Uterus (tissue), 4 donors: Measurements from ENCODE around the gene ERGIC1. TPM values are rescaled to one million over a fixed set of nuclear protein-coding genes. Genes with fewer than 3 reads are reported as not detected.
A peak's percentile ranks its signal among the peaks of the same experiment; 100 is the strongest.
"Not testable (repeated sequence)": the region's sequence is repeated elsewhere in the genome, so short reads cannot be mapped to it uniquely, and the experiment has no call there.

ENCODE experiments used
- DNase-seq, 2 donors: peaks; one replicate each; pipeline ENCODE4 v3.0.0-alpha.2; 2019 to 2020
- H3K27ac ChIP-seq, 2 donors: fragments of 200-600 bp; sonication (generic); 1 replicate in 1 of 2; 2 replicates in 1 of 2; pipeline ENCODE4 v1.5.1; 2016 to 2018
- H3K27me3 ChIP-seq, 2 donors: fragments of 200-600 bp; sonication (generic); one replicate each; pipeline ENCODE4 v1.5.1; 2018 to 2019; ENCODE audit warnings: control low read depth in 1 of 2
- H3K36me3 ChIP-seq, 2 donors: fragments of 200-600 bp; sonication (generic); one replicate each; pipeline ENCODE4 v1.5.1; 2019; ENCODE audit warnings: control low read depth in 1 of 2
- H3K4me1 ChIP-seq, 2 donors: fragments of 200-600 bp; sonication (generic); one replicate each; pipeline ENCODE4 v1.5.1; 2018 to 2019; ENCODE audit warnings: control low read depth in 1 of 2
- H3K4me3 ChIP-seq, 2 donors: fragments of 200-600 bp; sonication (generic); 1 replicate in 1 of 2; 2 replicates in 1 of 2; pipeline ENCODE4 v1.5.1; 2018 to 2019; ENCODE audit warnings: mild to moderate bottlenecking in 1 of 2
- H3K9me3 ChIP-seq, 2 donors: fragments of 200-600 bp; sonication (generic); one replicate each; pipeline ENCODE4 v1.5.1; 2019; ENCODE audit warnings: control low read depth in 1 of 2
- CTCF ChIP-seq, 4 experiments: fragments of 200-600 bp in 2 of 4; fragments of 450-650 bp in 2 of 4; sonication (generic) in 2 of 4; IDR thresholded peaks; one replicate each; pipeline ENCODE4 v1.5.1; 2016 to 2019; ENCODE audit warnings: antibody characterized with exemption in 4 of 4, mild to moderate bottlenecking in 2 of 4, moderate library complexity in 1 of 4
- POLR2A ChIP-seq, 2 donors: fragments of 450-650 bp; IDR thresholded peaks; one replicate each; pipeline ENCODE4 v1.6.1; 2016; ENCODE audit warnings: antibody characterized with exemption in 2 of 2, mild to moderate bottlenecking in 1 of 2, moderate library complexity in 1 of 2
- intact Hi-C: fragments of 100-400 bp; cut with DNase I; formaldehyde crosslinking; loops from one replicate; pipeline ENCODE4 v1.15.1; 2023; ENCODE audit warnings: low total_unique reads
- total RNA-seq, 4 donors: library from RNA; depleted of rRNA in 3 of 4; stranded (reverse); fragments of >200 nt in 3 of 4; gene quantifications; one replicate each; pipeline versions ENCODE4 v1.1.0 to v1.2.4, GENCODE V29; 2014 to 2023
- donor health status: DM: yes; HTN: yes; CAD: no.

ERGIC1 gene
- total RNA-seq, 4 donors from 2014 or later: 34.8 to 130 (median 67.7) TPM

- Histone ChIP-seq H3K27me3 (no peaks in the 10 kb centered on the region), H3K4me1 (peaks cover 0 to 7% of the 10 kb centered on the region in 2 donors), H3K36me3 (no peaks in the 10 kb centered on the region), H3K27ac (no peak overlapping the region), H3K4me3 (no peak overlapping the region), H3K9me3 (no peaks in the 10 kb centered on the region)
- intact Hi-C loops: no loop called here
- no peak for TF ChIP-seq POLR2A (IDR thresholded peaks at IDR 0.05)
- TF ChIP-seq CTCF (IDR thresholded peaks at IDR 0.05): no peak
- no peak for DNase-seq
These were observed 11.5 kb downstream of the ERGIC1 start for GRCh38 chr5:172845576-172845975.

DNA sequence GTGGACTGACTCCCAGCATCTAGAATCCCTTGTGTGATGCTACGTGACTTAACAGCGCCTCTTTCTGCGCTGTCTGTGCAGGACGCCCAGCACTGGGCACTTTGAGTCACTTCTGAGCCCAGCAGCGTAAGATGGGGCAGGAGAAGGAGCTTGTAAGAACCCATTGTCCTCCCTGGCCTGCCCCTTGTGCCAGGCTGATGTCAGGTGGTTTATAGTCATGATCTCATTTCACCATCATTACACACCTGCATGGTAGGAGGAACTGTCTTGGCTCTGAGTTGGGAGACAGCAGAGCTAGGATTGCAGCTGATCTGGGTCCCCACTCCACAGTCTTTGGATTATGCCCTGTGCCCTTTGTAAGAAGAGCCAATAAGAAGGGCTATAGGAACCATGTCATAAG, 12.2 kb downstream of the ERGIC1 start:
- Histone ChIP-seq H3K27me3 (no peaks in the 10 kb centered on the region), H3K36me3 (no peaks in the 10 kb centered on the region), H3K4me3 (no peak overlapping the region), H3K27ac (peak overlapping the region in 1 of 2 donors; percentile 18), H3K4me1 (no peaks in the 10 kb centered on the region), H3K9me3 (no peaks in the 10 kb centered on the region)
- TF ChIP-seq POLR2A (IDR thresholded peaks at IDR 0.05): no peak
- no peak for TF ChIP-seq CTCF (IDR thresholded peaks at IDR 0.05)
- DNase-seq: no peak
- intact Hi-C loops: no loop called here

- H3K9me3 ChIP-seq: no peaks in the 10 kb centered on the region
- intact Hi-C loops: no loop called here
- no peaks in the 10 kb centered on the region for H3K36me3 ChIP-seq
- H3K27me3 ChIP-seq: no peaks in the 10 kb centered on the region
- TF ChIP-seq CTCF (IDR thresholded peaks at IDR 0.05) (no peak), POLR2A (IDR thresholded peaks at IDR 0.05) (no peak)
- no peak overlapping the region for H3K4me3 ChIP-seq
- DNase-seq: no peak
- H3K27ac ChIP-seq: peak overlapping the region in 1 of 2 donors; percentile 18
- no peaks in the 10 kb centered on the region for H3K4me1 ChIP-seq
These were observed 12.6 kb downstream of the ERGIC1 start for GRCh38 chr5:172846677-172847076.

- H3K4me3 ChIP-seq, H3K36me3 ChIP-seq, H3K27ac ChIP-seq, intact Hi-C loops, DNase-seq, H3K9me3 ChIP-seq, H3K27me3 ChIP-seq, H3K4me1 ChIP-seq: not testable (repeated sequence)
These were observed 13.5 kb downstream of the ERGIC1 start for GRCh38 chr5:172847584-172847983.

DNA sequence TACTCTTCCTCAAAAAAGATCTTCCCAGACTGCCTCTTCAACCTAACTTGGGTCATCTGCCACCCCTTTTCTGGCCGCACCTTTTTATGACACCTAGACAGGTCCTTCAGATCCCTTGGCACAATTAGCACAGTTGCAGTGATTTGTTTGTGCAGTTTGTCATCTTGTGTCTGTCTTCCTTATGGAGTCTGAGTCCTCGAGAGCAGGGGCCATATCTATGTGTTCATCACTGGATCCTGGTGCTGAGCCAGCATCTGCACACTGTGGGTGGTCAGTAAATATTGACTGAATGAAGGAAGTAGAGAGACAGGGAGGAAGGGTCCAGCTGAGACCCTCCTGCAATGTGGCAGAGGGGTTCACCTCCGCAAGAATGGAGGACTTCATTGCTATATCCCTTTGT, 14.4 kb downstream of the ERGIC1 start:
- no peak overlapping the region for H3K27ac ChIP-seq
- H3K36me3 ChIP-seq: no peaks in the 10 kb centered on the region
- intact Hi-C loops: no loop called here
- DNase-seq: no peak
- H3K4me3 ChIP-seq: no peak overlapping the region
- H3K27me3 ChIP-seq: no peaks in the 10 kb centered on the region
- H3K9me3 ChIP-seq: no peaks in the 10 kb centered on the region
- TF ChIP-seq POLR2A (IDR thresholded peaks at IDR 0.05) (no peak), CTCF (IDR thresholded peaks at IDR 0.05) (no peak)
- H3K4me1 ChIP-seq: no peaks in the 10 kb centered on the region
